Stimulated activated CD4-positive, alpha-beta T cell treated with anti-CD3 and anti-CD28 coated beads, Interleukin-1b, Interleukin-23, amount 100 ng/mL, for 48 hours (primary cell): ENCODE results near the gene FFAR1.
"Not testable (repeated sequence)": the region's sequence is repeated elsewhere in the genome, so short reads cannot be mapped to it uniquely, and the experiment has no call there.

Experiments used
- DNase-seq: peaks from one replicate; pipeline ENCODE4 v3.0.0-alpha.2; 2020

FFAR1 gene

DNA sequence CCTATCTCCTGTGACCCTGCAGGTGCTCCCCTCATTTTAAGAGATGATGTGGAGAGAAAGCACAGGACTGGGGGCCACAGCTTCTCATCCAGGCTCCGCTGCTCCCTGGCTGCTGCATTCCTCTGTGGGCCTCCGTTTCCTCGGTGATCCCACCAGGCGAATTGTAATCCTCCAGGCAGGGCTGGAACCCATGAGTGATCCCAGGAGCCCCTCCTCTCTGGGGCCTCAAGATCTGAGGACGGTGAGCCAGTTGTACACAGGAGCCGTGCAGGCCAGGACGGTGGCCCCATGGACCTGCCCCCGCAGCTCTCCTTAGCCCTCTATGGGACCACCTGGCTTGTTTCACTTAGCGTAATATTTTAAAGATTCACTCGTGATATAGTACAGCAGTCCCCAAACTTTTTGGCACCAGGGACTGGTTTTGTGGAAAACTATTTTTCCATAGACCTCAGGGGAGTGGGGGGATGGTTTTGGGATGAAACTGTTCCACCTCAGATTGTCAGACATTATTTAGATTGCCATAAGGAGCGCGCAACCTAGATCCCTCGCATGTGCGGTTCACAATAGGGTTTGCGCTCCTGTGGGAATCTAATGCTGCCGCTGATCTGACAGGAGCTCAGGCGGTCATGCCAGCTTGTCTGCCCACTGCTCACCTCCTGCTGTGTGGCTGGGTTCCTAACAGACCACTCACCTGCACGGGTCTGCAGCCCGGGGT is 16.2 kb downstream of the FFAR1 start:
- DNase-seq = no peak

DNA sequence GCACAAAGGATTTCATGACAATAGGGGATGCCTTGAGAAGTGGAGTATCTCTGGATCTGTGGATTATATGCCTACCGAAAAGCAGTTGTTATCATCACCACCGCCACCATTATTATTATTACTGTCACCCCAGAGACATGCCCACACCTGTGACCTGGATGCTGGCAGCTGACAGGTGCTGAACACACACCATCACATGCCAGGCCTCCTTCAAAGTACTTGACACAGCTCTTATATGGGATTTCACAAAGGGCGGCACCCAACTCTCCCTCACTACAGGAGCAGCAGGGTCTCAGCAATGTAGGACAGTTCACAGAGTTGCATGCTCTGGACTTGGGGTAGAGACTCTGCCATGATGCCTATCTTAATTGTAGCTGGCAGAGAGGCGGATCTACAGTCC is 17.6 kb downstream of the FFAR1 start:
- no peak for DNase-seq

DNA sequence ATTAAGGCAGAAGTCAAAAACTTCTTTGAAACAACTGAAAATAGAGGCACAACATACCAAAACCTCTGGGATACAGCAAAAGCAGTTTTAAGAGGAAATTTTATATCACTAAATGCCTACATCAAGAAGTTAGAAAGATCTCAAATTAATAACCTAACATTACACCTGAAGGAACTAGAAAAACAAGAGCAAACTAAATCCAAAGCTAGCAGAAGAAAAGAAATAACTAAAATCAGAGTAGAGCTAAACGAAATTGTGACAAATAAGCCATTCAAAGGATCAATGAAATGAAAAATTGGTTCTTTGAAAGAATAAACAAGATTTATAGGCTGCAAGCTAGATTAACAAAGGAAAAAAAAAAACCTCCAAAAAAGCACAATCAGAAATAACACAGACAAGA is 20.7 kb downstream of the FFAR1 start:
- DNase-seq = no peak

DNA sequence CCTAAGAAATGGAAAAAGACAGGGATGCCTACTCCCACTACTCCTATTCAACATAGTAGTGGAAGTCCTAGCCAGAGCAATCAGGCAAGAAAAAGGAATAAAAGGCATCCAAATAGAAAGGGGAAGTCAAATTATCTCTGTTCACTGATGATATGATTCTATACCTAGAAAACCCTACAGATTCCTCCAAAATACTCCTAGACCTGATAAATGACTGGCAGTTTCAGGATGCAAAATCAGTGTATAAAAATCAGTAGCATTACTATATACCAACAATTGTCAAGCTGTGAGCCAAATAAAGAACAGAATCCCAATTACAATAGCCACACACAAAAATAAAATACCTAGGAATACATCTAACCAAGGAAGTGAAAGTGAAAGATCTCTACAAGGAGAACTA is 21.8 kb downstream of the FFAR1 start:
- no peak for DNase-seq

DNA sequence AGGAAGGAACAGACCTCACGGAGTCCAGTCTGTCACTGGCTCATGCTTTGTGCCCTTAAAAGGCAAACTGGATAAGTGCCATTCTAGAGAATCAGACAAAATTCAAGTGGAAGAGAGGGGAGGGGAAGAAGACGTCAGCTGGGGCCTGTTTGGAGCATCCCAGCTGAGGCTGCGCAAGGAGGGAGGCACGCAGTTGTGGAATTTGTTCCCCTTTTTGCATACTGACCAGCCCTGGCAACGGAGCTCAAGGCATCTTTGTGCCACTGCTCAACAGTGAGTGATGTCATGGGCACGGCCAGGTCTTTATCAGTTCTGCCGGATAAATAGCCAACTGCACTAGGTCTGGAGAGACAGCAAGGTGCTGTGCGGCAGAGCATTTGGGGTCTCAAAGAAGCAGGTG is 23.0 kb downstream of the FFAR1 start, which contains the start of gene GPR42:
GPR42 (plus strand) TSS at position 347 of the 400 bp plus-strand sequence. CDS start 292 bp downstream, outside the sequence.
- no peak for DNase-seq

DNA sequence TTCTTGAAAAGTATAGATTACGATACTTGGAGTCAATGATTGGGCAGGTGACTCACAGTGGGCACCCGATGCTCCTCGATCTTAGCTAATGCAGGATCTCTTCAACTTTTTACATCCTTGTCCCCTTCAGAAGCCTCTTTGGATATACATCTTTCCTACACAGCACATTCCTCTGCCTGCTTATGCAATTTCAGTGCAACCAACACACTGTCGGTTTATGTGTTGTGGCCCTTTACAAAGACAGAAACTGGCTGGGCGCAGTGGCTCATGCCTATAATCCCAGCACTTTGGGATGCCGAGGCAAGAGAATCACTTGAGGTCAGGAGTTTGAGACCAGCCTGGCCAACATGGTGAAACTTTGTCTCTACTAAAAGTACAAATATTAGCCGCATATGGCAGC is 25.8 kb downstream of the FFAR1 start:
- no peak for DNase-seq

DNA sequence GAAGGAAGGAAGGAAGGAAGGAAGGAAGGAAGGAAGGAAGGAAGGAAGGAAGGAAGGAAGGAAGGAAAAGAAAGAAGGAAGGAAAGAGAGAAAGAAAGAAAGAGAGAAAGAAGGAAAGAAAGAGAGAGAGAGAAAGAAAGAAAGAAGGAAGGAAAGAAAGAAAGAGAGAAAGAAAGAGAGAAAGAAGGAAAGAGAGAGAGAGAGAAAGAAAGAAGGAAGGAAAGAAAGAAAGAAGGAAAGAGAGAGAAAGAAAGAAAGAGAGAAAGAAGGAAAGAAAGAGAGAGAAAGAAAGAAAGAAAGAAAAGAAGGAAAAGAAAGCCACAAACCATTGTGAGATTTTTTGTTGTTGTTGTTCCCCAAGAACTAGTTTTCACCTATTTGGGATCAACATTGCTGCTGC is 26.3 kb downstream of the FFAR1 start:
- not testable (repeated sequence) for DNase-seq

DNA sequence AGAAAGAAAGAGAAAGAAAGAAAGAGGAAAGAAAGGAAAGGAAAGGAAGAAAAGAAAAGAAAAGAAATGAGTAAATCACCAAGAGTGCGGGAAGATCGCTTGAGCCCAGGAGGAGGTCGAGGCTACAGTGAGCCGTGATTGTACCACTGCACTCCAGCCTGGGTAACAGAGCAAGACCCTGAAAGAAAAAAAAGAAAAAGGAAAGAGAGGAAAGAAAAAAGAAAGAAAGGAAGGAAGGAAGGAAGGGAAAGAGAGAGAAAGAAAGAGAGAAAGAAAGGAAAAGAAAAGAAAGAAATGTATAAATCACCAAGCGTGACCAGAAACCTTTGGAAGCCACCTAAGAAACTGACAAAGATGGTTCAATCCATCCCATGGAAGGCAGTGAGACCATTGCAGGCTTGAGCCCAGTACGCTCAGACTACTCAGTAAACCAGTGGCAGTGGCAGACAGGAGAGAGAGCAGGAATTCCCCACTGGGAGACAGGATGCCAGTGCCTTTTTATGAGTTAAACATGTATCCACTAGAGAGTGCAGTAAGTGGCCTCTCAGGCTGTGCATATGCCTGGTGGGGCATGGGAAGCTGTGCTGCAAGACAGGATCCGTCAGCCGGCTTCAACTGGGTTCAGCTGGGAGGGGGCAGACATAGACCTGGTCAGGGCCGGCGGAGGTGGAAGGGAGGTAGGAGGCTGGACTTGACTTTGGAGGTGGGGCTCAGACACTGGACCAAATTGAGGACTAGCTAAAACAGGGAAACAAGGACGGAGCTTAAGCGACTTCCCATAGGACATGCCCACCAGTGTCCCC is 28.0 kb downstream of the FFAR1 start:
- no peak for DNase-seq

DNA sequence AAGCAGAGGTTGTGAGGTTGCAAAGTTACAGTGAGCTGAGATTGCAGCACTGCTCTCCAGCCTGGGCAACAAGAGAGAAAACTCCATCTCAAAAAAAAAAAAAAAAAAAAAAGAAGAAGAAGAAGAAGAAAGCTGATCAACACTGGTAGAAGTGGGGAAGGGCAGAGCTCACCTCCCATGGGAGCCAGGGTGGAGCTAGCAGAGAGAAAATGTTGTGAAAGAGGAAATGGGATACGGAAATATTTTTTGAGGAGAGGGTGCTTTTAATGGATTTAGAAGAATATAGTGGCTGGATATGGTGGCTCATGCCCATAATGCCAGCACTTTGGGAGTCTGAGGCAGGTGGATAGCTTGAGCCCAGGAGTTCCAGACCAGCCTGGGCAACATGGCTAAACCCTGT is 30.0 kb downstream of the FFAR1 start:
- no peak for DNase-seq

DNA sequence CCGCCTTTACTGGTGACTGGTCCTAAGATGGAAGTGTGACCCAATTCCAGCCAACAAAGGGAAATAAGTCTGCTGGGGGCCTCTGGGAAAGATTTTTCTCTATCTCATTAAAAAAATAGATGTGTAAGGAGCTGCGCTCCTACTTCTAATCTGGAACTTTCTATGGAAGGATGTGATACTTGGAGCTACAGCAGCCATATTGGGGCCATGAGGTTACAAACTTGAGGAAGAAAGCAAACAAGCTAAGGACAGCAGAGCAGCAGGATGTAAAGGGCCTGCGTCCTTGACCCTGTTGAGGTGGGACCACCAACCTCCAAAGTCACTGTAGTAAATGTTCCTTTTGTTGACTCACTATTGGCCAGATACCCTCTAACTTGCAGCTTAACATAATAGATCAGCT is 30.7 kb downstream of the FFAR1 start:
- no peak for DNase-seq

DNA sequence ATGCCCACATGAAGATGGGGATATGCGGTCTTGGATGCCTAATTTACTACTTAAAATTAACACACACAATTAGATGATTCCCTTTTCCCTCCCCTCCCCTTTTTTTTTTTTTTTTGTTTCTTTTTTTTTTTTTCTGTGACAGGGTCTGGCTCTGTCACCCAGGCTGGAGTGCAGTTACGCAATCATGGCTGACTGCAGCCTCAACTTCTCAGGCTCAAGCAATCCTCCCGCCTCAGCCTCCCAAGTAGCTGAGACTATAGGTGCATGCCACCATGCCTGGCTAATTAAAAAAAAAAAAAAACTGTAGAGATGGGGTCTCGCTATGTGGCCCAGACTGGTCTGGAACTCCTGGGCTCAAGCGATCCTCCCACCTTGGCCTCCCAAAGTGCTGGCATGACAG is 31.8 kb downstream of the FFAR1 start:
- not testable (repeated sequence) for DNase-seq

DNA sequence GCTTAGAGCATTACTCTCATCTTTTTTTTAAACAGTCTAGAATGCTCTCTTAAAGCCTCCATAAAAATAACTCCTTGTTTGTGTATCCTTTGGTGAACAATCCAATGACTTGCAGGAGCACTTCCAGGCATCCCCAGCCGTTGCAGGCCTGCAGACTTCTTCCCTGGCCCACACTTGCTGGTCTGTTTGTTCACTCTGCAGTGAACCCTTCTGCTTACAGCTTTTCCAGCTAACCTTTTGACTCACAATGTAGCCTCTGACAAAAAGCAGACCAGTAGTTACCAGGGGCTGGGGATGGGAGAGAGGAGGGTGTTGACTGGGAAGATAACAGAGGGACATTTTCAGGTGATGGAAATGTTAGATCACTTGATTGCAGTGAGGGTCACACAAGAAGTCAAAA is 32.3 kb downstream of the FFAR1 start:
- DNase-seq = no peak

DNA sequence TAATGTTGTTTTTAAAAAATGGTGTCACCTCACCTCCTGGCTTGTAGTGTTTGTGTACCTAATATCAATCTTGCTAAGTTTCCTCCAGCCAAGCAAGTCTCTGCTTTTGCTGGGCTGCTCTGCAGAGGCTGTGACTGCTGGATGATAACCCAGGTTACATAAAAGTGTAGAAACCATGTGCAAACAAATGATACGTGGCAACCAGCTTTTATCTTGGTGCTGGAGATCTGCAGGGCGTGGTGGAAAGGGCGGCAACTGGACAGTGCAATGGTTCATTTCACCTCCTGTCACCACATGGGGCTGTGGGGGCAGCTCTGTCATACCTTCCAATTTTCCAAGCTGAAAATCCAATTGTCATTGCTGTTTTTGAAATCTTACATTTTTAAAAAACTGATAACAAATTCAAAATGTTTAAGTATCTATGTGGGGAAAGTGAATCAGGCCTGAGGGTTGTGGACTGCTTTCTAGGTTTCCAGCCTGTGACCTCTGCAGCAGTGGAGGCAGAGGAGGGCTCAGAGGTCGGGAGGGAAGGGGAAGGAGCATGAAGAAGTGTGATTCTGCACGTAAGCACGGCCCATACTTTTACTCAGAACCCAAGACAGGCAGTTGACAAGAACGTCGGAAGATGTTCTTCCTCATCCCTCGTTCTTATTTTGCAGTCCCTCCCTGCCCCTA is 32.9 kb downstream of the FFAR1 start:
- no peak for DNase-seq

DNA sequence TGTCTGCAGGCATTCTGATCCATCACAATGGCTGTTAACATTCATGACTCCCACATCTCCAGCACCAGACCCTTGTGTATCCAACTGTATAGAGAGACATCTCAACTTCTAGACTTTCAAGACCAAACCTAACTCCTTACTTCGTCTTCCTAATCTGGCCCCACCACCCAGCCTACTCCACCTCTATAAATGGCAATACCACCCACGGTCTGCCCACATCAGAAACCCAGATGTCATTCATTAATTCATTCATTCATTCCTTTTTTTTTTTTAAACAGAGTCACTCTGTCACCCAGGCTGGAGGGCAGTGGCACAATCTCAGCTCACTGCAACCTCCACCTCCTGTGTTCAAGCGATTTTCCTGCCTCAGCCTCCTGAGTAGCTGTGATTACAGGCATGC is 33.6 kb downstream of the FFAR1 start:
- DNase-seq = no peak

DNA sequence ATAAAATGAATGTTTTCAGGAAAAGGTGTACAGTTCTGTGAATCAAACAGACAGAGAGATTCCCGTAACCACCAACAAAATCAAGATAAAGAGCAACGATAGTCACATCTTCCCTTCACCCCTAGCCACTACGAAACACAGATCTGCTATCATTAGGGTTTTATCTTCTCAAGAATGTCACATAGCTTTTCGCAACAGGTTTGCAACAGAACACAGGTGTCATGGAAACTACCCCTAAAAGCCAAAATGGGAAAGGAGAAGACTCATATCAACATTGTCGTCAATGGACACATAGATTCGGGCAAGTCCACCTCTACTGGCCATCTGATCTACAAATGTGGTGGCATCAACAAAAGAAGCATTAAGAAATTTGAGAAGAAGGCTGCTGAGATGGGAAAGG is 34.2 kb downstream of the FFAR1 start:
- no peak for DNase-seq

DNA sequence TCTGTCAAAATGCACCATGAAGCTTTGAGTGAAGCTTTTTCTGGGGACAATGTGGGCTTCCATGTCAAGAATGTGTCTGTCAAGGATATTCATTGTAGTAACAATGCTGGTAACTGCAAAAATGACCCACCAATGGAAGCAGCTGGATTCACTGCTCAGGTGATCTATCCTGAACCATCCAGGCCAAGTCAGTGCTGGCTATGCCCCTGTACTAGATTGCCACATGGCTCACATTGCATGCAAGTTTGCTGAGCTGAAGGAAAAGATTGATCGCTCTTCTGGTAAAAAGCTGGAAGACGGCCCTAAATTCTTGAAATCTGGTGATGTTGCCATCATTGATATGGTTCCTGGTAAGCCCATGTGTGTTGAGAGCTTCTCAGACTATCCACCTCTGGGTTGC is 35.8 kb downstream of the FFAR1 start:
- DNase-seq = no peak

DNA sequence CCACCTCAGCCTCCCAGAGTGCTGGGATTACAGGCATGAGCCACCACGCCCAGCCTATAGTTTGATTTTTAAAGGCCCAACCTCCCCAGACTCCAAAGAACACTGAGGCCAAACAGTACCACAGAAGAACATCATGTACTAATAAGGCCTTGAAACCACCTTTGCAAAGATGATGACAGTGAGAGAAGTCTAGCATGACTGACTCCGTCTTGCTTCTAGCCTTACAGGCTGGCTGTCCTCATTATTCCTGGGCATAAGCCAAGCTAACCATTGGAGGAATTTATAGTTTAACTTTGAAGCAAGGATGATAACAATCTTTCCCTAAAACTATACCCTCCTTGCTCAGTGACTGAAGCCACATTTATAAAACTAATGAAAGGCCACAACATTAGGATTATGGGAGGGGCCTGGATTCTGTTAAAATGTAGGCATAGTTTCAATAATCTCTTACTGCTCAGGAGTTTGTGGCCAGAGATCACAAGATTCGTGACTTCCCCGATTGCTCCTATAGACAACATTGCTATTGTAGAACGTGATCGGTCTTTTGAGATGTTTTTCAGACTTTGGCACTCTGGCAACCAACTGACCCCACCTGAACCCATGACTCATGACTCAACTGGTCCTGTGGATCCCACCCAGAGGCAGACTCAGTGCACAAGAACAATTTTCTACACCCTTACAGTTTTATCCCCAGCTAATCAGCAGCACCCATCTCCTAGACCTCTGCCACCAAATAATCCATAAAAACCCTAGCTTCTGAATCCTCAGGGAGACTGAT is 40.8 kb downstream of the FFAR1 start:
- no peak for DNase-seq

DNA sequence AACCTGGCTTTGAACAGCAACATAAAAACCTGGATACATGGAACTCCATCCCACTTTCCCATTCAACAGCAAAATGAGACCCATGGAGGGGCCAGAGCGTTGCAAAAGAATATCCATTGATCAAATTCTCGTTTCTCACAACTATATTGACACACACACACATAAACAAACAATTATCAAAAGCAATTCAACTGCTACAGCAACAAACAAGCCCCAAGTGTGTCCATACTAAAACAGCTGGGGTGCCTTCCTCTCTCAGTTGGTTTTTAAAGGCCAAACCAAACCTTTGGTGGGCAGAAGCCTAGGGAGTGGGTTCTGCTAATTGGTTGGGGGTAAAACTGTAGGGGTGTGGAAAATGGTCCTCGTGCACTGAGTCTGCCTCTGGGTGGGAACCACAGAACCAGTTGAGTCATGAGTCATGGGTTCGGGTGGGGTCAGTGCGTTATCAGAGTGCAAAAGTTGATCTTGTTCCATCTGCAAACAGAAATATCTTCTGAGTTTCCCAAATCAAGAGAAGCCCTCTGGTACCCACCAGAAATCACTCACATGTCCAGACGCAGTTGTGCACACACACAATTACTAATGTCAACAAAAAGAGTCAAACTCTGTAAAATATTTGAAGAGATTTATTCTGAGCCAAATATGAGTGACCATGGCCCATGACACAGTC is 41.6 kb downstream of the FFAR1 start:
- no peak for DNase-seq

DNA sequence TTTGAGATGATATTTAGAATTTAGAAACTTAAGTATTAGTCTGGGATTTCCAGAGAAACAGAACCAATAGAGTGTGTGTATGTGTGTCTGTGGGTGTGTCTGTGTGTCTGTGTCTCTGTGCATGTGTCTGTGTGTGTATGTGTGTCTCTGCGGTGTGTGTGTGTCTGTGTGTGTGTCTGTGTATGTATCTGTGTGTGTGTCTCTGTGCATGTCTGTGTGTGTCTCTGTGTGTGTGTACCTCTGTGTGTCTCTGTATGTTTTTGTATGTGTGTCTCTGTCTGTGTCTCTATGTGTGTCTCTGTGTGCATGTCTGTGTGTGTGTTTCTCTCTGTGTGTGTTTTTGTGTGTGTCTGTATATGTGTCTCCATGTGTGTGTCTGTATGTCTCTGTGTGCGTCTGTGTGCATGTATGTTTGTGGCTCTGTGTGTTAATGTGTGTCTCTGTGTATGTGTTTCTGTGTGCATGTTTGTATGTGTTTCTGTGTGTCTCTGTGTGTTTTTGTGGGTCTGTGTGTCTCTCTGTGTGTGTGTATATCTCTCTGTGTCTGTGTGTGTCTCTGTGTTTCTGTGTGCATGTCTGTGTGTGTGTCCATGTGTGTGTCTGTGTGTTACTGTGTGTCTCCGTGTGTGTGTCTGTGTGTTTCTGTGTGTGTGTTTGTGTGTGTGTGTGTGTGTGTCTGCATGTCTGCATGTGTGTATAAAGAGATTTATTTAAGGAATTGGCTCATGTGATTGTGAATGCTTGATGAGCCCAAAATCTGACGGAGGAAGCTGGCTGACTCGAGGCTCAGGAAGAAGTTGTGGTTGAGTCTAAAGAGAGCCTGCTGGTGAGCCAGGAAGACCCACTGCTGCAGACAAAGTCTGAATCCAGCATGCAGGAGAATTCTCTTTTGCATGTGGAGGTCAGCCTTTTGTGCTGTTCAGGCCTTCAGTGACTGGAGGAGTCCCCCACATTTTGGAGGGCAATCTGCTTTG is 45.3 kb downstream of the FFAR1 start:
- DNase-seq = no peak

DNA sequence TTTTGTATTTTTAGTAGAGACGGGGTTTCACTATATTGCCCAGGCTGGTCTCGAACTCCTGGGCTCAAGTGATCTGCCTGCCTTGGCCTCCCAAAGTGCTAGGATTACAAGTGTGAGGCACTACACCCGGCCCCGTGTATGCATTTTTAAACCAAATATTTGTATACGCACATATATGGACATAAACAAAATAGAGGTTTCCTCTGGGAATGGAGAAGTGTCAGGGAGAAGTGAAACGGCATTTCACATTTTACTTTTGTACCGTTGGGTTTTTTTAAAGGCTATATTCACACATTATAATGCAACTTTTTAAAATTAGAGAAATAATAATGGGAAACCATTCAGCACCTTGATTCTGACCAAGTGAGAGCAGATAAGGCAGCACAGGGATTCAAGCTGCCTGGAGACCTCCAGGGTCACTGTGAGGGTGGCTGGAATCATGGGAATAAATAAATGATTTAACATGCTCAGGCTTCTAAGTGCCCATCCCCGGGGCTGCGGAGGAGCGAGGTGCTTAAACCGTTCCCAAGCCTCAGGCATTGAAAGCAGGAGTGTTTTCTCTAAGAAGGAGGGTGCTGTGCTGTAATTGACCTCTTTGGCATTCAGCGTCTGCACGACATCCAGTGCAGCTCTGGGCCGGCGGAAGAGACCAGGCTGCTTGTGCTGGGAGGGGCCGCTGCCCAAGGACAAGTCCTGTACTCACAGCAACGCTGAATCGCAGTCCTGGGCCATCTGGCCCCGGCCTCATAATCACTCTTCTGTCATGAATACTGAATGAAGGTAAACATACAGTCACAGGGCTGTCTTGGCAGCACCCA is 47.9 kb downstream of the FFAR1 start:
- DNase-seq = no peak
